GM19099 (cell line): ENCODE data around the gene VSTM2L.

Source experiments
- POLR2A ChIP-seq: IDR thresholded peaks from 3 replicates; pipeline ENCODE4 v1.6.1; 2011; ENCODE audit warnings: low read depth; ENCODE audit not compliant: insufficient read length; ENCODE audit errors: extremely low read depth

Gene VSTM2L

DNA sequence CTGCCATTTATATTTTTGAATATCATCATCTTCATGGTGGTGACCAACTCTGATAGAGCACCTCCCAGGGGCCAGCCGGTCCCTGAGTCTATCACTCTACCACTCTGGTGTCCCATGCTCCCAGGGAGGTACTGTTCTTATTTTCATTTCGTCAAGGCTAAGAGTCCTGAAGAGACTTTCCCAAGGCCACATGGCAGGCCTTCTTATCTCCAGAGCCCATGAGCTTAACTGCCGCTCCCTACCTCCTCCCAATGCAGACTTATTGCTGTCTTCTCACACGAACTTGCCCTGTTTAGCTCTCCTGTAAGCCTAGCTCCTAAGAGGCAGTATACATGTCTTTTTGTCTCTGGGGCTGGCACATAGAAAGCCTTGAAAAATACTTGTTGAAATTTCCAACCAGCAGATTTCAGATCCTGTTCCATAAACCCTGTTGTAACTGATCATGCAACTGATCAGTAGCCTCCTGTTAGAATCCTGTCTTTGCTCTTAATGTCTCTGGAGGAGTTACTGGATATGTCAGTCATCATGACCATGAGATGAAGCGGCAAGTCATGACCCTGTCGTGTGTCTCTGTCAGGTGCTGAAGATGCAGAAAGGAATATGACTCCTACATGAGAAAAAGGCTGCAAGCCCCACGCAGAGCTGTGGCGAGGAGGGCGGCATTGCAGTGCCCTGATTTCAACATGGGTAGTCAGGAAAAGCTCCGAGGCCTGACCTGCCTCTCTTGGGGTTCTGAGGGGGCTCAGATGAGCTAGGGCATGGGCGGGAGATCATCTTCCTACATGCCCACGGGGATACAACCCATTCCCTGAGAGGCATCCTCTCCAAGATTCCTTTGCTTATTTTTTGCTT, 70.4 kb downstream of the VSTM2L start:
- TF ChIP-seq POLR2A, result no peak

DNA sequence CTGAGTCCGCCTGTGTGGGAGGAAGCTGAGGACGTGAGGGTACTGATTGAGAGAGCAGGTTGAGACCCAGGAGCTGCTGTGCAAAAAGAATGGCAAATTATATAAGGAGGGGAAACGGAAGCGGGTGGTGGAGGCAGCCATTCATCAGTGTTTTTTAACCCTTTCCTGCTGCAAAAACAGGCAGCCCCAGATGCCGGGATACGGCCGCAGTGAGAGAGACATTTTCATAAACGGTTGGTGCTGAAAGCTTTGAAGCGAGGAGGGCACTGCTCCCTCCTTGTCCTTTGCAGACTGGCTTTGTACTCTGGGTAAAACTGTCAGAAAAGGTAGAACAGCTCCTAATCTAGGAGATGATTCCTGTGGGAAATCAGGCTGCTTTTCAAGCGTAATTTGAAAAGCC, 74.0 kb downstream of the VSTM2L start:
- no peak for TF ChIP-seq POLR2A

DNA sequence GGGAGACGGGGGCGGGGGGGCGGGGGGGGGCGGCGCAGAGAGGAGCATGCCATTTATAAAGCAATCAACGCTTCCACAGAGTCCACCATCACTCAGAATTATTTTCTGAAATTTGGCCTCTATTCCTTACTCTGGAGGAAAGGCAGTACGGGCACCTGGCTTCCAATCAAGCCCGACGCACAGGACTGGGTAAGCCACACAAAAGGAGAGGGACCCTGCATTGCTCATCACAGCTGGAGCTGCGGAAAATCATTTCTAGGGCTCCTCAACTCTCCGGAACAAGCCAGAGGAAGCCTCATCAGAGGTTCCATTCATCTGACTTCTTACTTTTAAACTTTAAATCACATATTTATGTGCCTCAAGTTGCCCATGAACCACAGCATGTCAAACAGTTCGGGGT, 74.4 kb downstream of the VSTM2L start:
- no peak for TF ChIP-seq POLR2A

DNA sequence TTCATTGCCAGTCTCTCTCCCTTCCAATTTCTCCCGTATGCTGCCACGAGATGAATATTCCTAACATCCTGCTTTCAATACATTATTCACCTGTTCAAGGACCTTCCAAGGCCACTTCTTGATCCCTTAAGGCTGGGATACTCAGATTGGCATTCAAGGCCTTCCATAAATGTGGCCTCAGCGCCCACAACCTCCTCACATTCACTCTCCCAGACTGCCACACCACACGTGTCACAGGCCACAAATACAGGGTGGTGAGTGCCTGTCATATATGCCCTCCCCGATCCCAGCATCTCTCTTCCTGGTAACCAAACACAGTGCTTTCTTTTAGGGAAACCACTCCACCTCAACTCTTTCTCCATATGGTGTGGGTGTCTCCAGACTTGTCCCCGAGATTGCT, 74.9 kb downstream of the VSTM2L start:
- TF ChIP-seq POLR2A, result no peak

DNA sequence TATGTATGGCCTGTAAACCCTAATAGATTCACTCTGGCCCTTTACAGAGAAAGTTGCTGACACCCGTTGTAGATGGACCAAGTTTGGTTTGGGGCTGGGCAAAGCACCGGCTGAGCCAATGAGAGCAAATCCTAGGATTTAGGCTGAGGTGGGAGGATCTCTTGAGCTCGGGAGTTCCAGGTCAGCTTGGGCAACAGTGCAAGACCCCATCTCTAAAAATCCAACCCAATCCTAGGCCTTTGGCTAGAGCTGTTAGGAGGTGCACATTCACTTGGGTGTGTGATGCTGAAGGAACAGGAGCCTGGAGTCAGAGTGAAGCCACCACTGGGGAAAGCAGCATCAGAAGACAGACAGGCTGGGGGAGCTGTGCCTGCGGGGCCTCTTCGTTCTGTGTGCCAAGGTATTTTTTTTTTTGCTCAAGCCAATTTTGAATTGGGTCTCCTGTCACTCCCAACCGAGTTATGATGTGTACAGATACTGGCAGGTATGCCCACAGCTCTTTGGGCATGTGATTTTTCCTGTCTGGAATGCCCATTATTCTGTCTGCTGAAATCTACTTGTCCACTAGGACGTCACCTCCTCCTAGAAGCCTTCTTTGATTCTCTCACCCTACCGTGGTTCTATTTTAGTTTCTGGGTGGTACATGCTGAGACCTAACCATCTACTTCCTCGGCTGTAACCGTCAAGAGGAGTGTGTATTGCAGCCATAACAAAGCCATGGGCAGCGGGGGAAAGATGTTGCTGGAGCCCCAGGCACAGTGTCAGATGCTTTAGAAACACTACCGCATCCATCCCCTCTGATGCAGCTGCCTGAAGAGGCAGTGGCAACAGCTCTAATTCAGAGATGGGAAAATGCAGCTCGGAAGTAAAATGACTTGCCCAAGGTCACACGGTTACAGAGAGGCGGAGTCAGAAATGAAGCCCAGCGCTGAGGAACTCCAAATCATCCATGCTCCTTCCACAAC, 76.4 kb downstream of the VSTM2L start:
- no peak for TF ChIP-seq POLR2A

DNA sequence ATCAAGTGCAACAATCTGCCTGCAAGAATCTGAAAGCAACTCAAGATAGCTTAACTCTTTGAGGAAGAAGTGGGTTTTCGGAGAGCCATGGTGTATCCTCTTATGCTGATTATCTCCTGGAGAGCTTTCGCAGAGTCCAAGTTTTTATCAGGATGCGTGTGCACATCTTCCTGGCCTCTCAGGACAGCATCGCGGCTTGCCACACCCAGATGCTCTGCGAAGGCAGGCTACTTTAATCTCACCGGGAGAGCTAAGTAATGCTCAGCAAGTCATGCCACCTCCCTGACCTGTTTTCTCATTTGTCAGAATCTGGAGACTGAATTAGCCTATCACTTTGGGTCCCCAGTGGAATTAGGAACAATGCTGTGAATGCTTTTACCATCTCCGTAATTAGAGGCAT, 77.5 kb downstream of the VSTM2L start:
- TF ChIP-seq POLR2A, result no peak

DNA sequence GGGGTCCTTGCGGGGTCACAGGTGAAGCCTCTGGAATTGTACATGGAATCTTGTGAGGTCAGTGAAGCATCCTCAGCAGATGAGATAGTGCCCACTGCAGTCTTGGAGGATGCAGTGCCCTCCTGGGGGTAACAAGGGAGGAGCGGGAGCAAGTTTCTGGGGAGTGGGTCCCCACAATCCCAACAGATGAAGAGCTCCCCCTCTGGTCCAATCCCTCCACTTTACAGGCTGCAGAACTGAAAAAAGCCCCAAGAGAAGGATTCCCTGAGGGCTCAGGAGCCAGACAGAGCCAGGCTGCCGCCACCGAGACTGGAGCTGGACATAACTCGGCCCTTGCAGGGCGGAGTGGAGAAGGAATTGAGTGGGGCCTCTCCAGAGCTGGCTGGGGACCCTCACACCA, 77.9 kb downstream of the VSTM2L start:
- TF ChIP-seq POLR2A, result no peak

DNA sequence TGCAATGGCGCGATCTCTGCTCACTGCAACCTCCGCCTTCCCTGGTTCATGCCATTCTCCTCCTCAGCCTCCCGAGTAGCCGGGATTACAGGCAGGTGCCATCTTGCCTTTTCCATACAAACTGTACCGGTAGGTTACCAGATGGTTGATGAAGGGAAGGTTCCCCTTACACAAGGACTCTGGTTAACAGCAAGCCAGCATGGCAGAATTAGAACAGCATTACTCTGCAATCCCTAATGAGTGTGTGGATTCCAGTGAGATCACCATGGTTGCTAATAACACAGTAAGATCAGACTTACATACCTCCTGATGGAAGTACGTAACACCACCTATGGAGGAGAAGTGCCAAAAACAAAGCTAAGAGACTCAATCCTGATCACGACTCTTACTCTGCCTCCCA, 78.6 kb downstream of the VSTM2L start:
- no peak for TF ChIP-seq POLR2A

DNA sequence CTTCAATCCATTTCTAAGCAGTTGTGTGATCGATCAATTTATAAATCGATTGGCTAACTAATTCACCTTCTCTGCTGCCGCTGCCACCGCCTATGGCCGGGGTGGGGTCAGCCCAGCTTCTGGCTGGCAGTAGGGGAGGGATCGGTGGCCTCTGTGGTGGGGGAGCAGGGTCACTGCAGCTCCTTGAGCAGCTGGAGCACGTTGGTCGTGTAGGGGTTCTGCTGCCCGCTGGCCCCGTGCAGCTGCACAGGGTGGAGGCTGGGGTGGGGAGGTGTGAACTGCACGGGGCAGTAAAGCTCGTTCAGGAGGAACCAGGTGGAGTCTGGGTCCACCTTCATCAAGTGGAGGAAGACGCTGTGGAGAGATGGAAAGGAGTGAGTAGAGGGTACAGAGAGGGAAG, 80.4 kb downstream of the VSTM2L start:
- no peak for TF ChIP-seq POLR2A

DNA sequence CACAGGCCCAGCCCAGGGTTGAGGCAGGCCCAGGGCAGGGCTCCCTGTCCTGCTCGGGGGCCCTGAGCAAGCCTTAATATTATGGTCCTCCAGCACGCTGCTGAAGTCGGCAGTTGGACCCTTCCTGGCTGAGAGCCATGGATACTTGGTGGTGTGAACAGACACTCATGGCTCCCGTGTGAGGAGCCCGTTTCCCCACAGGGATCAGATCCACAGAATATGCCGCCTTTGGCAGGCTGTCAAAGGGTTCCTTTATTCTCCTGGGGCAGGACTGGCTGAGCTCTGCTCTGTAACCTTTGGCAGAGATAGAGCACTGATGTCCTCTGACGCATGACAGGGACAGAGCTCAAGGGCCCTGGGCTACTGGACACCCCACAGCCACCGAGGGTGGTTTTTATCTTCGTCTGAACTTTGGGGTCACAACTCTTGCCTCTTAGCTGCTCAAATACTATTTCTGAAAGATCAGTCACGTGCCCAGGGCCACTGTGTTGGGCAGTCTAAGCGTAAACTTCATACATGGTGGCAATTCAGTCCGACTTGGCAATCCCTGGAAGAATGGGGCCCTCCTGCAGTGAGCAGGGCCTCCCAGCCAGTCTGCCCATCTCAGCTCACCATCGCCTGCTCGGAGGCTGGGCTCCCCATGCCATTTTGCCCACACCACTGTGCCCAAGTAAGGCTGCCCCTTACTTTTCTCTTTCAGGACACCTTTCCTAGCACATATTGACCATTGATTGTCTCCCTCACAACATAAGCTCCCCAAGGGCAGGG, 81.3 kb downstream of the VSTM2L start:
- no peak for TF ChIP-seq POLR2A

DNA sequence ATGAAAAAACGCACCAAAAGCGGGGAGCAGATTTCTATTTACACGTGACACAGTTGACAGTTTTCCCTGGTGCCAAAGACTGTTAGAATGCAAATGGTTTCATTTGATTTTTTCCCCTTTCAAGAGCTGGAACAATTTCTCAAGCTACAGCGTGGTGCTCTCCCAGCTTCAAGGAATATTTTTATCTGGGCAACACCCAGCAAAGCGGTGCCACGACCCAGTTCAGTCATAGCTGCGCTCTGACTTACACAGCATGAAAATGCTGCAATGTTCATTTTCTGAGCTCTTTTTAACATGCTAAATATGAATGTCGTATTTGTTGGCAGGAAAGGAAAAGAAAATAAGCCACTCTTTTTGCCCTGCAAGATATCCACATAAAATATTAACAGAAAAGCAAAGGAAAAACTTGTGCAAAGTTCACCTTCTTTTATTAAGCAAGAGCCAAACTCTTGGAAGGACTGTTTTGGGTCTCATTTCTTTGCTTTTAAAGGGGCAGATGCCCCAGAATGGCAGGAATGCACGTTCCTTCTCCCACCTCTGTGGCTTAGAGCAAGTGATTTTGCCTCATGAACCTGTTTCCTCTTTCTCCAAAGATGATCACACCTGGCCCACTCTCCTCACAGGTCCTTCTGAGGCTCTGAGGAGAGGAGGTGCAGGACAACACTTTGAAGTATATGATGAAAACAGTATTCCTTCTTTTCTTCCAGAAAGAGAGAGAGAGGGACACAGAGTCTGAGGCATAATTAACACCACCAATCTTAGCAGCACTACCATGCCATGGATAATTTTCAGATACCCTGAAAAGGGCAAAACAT, 83.3 kb downstream of the VSTM2L start:
- no peak for TF ChIP-seq POLR2A

DNA sequence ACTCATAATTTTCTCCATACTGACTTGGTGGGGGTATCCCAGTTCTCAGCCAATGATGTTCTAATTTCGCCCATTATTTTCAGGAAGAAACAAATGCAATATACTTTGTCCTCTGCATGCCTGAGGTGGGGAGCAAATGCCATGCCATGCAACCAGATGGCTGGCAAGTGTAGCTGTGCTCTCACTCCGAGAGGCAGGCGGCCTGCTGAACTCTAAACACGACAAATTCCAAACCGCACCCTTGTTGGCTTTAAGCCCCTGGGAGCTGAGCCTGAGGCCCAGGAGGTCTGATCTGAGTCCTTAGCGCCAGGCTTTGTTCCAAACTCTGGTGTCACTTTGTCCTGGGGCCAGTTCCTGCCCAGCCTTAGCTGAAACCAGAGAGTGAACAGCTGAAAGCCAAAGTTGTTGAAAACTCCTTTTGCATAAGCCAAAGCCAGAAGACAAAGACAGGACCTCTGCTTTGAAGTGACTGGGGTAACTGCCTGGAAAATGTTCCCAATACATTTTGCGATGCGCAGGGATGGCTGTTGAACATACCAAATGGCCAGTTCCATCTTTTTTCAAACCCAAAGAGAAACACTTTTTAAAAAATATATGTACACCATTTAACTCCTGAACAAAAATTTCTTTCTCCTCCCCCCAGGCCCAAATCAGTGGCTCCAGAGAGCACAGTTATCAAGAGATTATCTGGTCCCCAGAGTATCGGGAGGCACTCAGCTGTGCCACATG, 84.1 kb downstream of the VSTM2L start:
- no peak for TF ChIP-seq POLR2A

DNA sequence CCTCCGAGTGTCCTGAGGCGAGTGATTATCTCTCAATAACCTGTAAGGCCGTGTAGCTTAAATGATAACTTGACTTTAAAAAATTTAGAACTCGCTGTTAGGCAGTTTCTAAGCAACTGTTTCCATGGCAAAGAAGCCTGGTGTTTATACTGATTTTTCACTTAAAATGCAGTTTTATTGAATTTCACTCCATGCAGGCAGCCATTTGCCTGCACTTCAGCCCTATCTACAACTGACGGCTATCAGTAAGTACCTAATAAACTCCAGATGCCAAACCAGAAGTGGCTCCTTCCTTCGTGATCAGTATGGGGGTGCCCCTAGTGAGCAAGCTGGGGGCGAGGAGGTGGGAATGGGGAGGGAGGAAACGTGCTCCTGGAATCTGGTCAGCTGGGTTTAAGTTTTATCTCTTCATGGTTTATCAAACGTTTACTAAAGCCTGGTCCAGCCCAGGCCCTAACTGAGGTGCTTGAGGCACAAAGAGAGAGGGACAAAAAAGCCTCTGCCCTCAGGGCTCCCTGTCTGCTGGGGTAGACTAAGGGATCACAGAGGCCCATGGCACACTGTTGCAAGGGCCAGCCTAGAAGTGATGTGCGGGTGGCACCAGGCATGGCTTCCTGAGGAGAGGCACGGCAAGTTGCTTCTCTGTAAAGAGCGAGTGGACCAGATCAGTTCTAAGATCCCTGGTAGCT, 84.8 kb downstream of the VSTM2L start:
- TF ChIP-seq POLR2A, result no peak

DNA sequence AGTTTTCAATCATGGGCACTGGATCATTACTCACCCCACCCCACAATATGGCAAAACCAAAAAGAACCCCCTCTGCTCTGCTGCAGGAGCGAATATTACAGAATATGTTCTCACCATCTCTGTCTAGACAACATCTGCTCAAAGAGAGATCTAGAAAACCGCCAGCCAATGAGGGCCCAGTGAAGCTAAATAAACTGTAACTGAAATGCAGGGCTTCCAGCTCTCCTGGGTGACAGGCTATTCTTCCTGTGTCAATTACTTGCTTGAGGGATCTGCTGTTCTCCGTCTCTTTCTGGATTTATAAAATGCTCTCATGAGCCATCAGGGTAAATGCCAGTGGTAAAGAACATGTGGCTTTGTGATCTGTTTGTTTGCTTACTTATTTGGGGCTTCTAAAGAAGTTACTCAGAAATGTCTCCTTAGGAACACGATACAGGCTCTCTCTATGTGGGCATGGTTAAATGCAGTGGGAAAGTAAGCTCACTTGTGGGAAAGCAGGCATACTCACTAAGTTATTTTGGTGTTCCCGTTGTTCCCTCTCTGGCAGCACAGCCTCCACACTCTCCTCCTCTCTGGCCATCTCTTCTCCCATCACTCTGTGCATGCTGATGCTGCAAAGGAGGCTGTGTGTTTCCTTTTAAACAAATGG, 85.5 kb downstream of the VSTM2L start:
- no peak for TF ChIP-seq POLR2A
